Liver (tissue), 9 donors: Measurements from ENCODE around the gene GBP1. TPM values are rescaled to one million over a fixed set of nuclear protein-coding genes. Genes with fewer than 3 reads are reported as not detected.

ENCODE experiments used
- DNase-seq: peaks from one replicate; pipeline ENCODE4 v3.0.0-alpha.2; 2017; ENCODE audit warnings: low spot score
- H3K27ac ChIP-seq, 2 donors: one replicate each; pipeline ENCODE4 v1.7.0; 2013; ENCODE audit warnings: inconsistent platforms in 2 of 2, low read length in 2 of 2, control low read depth in 1 of 2, low read depth in 1 of 2, mild to moderate bottlenecking in 1 of 2
- H3K27me3 ChIP-seq, 4 donors: one replicate each; pipeline versions ENCODE4 v1.6.1 to v1.7.0; 2013; ENCODE audit warnings: low read length in 3 of 4, inconsistent platforms in 1 of 4, mild to moderate bottlenecking in 1 of 4, moderate library complexity in 1 of 4; ENCODE audit not compliant: control insufficient read depth in 4 of 4, insufficient read depth in 4 of 4
- H3K36me3 ChIP-seq, 4 donors: one replicate each; pipeline versions ENCODE4 v1.6.1 to v1.7.0; 2013; ENCODE audit warnings: low read length in 3 of 4, mild to moderate bottlenecking in 3 of 4, low read depth in 1 of 4, moderate library complexity in 1 of 4; ENCODE audit not compliant: control insufficient read depth in 4 of 4, insufficient read depth in 3 of 4
- H3K4me1 ChIP-seq, 4 donors: one replicate each; pipeline versions ENCODE4 v1.6.1 to v1.7.0; 2013; ENCODE audit warnings: low read length in 3 of 4, mild to moderate bottlenecking in 3 of 4, moderate library complexity in 1 of 4; ENCODE audit not compliant: control insufficient read depth in 4 of 4, insufficient read depth in 4 of 4
- H3K4me3 ChIP-seq, 3 donors: one replicate each; pipeline versions ENCODE4 v1.6.1 to v1.7.0; 2013; ENCODE audit warnings: low read length in 3 of 3, control low read depth in 1 of 3, low read depth in 1 of 3, mild to moderate bottlenecking in 1 of 3
- H3K9ac ChIP-seq, 2 donors: one replicate each; pipeline ENCODE4 v1.7.0; 2013; ENCODE audit warnings: low read length in 2 of 2, mild to moderate bottlenecking in 2 of 2, moderate library complexity in 2 of 2, control low read depth in 1 of 2, low read depth in 1 of 2
- H3K9me3 ChIP-seq, 4 donors: one replicate each; pipeline versions ENCODE4 v1.6.1 to v1.7.0; 2013; ENCODE audit warnings: low read length in 3 of 4; ENCODE audit not compliant: control insufficient read depth in 4 of 4
- ATF3 ChIP-seq: IDR thresholded peaks from 2 replicates; pipeline ENCODE4 v1.6.1; 2016; ENCODE audit warnings: antibody characterized with exemption
- CTCF ChIP-seq: fragments of 150-350 bp; IDR thresholded peaks from 2 replicates; pipeline ENCODE4 v1.5.1; 2017; ENCODE audit warnings: improper control_type of control experiment, low read depth, low read length; ENCODE audit not compliant: missing input control
- EGR1 ChIP-seq, 2 donors: IDR thresholded peaks; 2 replicates each; pipeline ENCODE4 v1.6.1; 2016 to 2018; ENCODE audit warnings: antibody characterized with exemption in 2 of 2, low read depth in 2 of 2
- FOXA1 ChIP-seq: IDR thresholded peaks from 2 replicates; pipeline ENCODE4 v1.6.1; 2016; ENCODE audit warnings: antibody characterized with exemption
- FOXA2 ChIP-seq: IDR thresholded peaks from 2 replicates; pipeline ENCODE4 v1.6.1; 2016; ENCODE audit warnings: antibody characterized with exemption
- GABPA ChIP-seq, 2 donors: IDR thresholded peaks in 1 of 2; conservative IDR thresholded peaks in 1 of 2; 2 replicates each; pipeline ENCODE4 v1.6.1; 2016; ENCODE audit warnings: antibody characterized with exemption in 2 of 2, mild to moderate bottlenecking in 1 of 2, moderate library complexity in 1 of 2
- HNF4A ChIP-seq, 2 donors: conservative IDR thresholded peaks; 2 replicates each; pipeline ENCODE4 v1.6.1; 2016; ENCODE audit warnings: antibody characterized with exemption in 2 of 2, mild to moderate bottlenecking in 2 of 2
- HNF4G ChIP-seq: IDR thresholded peaks from 2 replicates; pipeline ENCODE4 v1.6.1; 2016; ENCODE audit warnings: antibody characterized with exemption
- JUND ChIP-seq, 2 donors: IDR thresholded peaks; 2 replicates each; pipeline ENCODE4 v1.6.1; 2016; ENCODE audit warnings: antibody characterized with exemption in 2 of 2
- MAX ChIP-seq: IDR thresholded peaks from 2 replicates; pipeline ENCODE4 v1.6.1; 2016; ENCODE audit warnings: antibody characterized with exemption
- NR2F2 ChIP-seq: IDR thresholded peaks from 2 replicates; pipeline ENCODE4 v1.6.1; 2016; ENCODE audit warnings: antibody characterized with exemption
- RAD21 ChIP-seq, 2 donors: IDR thresholded peaks; 2 replicates each; pipeline ENCODE4 v1.6.1; 2016; ENCODE audit warnings: antibody characterized with exemption in 2 of 2, mild to moderate bottlenecking in 2 of 2
- REST ChIP-seq: IDR thresholded peaks from 2 replicates; pipeline ENCODE4 v1.6.1; 2016; ENCODE audit warnings: antibody characterized with exemption, mild to moderate bottlenecking
- RXRA ChIP-seq, 2 donors: IDR thresholded peaks; 2 replicates each; pipeline ENCODE4 v1.6.1; 2017 to 2018; ENCODE audit warnings: antibody characterized with exemption in 2 of 2, mild to moderate bottlenecking in 1 of 2
- SP1 ChIP-seq: IDR thresholded peaks from 2 replicates; pipeline ENCODE4 v1.6.1; 2018; ENCODE audit warnings: antibody characterized with exemption, mild to moderate bottlenecking
- TAF1 ChIP-seq: conservative IDR thresholded peaks from 2 replicates; pipeline ENCODE4 v1.6.1; 2016; ENCODE audit warnings: antibody characterized with exemption, mild to moderate bottlenecking
- YY1 ChIP-seq: IDR thresholded peaks from 2 replicates; pipeline ENCODE4 v1.6.1; 2016; ENCODE audit warnings: antibody characterized with exemption, mild to moderate bottlenecking
- ZBTB33 ChIP-seq: IDR thresholded peaks from 2 replicates; pipeline ENCODE4 v1.6.1; 2016; ENCODE audit warnings: antibody characterized with exemption
- WGBS: extraction: QIAGEN DNeasy Blood & Tissue Kit; methylation state at CpG from one replicate; pipeline ENCODE4 v1.1.7; 2013; 5-methylcytosine and 5-hydroxymethylcytosine counted together
- polyA plus RNA-seq, 2 donors: library from polyadenylated mRNA; stranded (reverse) in 1 of 2; unstranded in 1 of 2; fragments of 200-250 nt in 1 of 2; fragments of >200 nt in 1 of 2; fragmentation: Nextera tagmentation in 1 of 2; extraction: Ambion mirVana in 1 of 2; gene quantifications; one replicate each; pipeline versions ENCODE4 v1.2.1 to v1.2.3, GENCODE V29; 2013 to 2015
- total RNA-seq, 2 donors: library from RNA; depleted of rRNA; stranded (reverse); fragments of >200 nt; gene quantifications; one replicate each; pipeline ENCODE4 v1.2.3, GENCODE V29; 2014
- donor health status: healthy.
- donor health status: healthy.
- donor health status: healthy.
- donor health status: healthy.
- donor health status: healthy.

The GBP1 gene
- total and polyA plus RNA-seq, 4 donors: 9.1 to 72.6 (median 20.1) TPM

GRCh38 chr1:89095737-89096136 is 30.7 kb upstream of the GBP1 start:
- no peak overlapping the region for H3K4me3 ChIP-seq
- H3K27ac ChIP-seq: no peak overlapping the region
- peaks cover 0 to 2% (median 0%) of the 10 kb centered on the region in 4 donors for H3K9me3 ChIP-seq
- H3K27me3 ChIP-seq: no peaks in the 10 kb centered on the region
- H3K4me1 ChIP-seq: no peaks in the 10 kb centered on the region
- TF ChIP-seq JUND (IDR thresholded peaks at IDR 0.05): no peak
- no peak for TF ChIP-seq ZBTB33
- no peak for TF ChIP-seq HNF4G
- no peak for TF ChIP-seq SP1
- no peak for TF ChIP-seq ATF3
- no peak for TF ChIP-seq YY1
- no peak for TF ChIP-seq FOXA2
- TF ChIP-seq MAX: no peak
- no peak for TF ChIP-seq NR2F2
- TF ChIP-seq GABPA (IDR thresholded peaks at IDR 0.05 in 1 of 2, conservative IDR thresholded peaks at IDR 0.05 in 1 of 2): no peak
- no peak for TF ChIP-seq RXRA (IDR thresholded peaks at IDR 0.05)
- TF ChIP-seq FOXA1: no peak
- TF ChIP-seq RAD21 (IDR thresholded peaks at IDR 0.05): no peak
- TF ChIP-seq REST: no peak
- TF ChIP-seq EGR1 (IDR thresholded peaks at IDR 0.05; ENCODE audit: low read depth in 2 of 2): no peak
- TF ChIP-seq CTCF: no peak
- TF ChIP-seq HNF4A (conservative IDR thresholded peaks at IDR 0.05): no peak
- no peak for TF ChIP-seq TAF1
- no peak overlapping the region for H3K9ac ChIP-seq
- DNase-seq: no peak
- 88% methylated on average over 2 of the region's 2 CpGs for whole genome bisulfite sequencing
- H3K36me3 ChIP-seq: no peaks in the 10 kb centered on the region
